GM12874 (cell line): Measurements from ENCODE around the gene CDC14A.

Experiments used
- CTCF ChIP-seq: IDR thresholded peaks from 2 replicates; pipeline ENCODE4 v1.5.1; 2011; ENCODE audit warnings: low read depth, mild to moderate bottlenecking, control low read depth, low read length, moderate library complexity; ENCODE audit not compliant: insufficient read depth

The CDC14A gene

DNA sequence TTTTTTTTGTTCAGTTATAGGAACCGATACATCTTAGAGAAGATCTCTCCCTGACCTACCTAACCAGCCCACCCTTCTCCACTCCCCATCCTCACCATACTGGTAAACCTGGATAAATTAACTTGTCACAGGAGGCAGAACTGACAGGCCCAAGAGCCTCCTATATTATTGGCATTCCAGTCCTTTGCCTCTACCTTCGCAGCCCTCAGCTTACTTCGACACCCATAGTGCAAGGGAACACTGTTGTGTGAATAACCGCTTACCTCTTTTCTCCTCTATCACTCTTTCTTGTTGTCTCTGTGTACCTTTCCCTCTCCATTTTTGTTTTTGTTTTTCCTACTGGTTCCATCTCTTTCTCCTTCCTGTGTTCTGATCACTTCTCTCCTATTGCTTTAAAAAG lies 58.7 kb downstream of the CDC14A start:
- no peak for TF ChIP-seq CTCF

GRCh38 chr1:100411574-100411973 lies 59.3 kb downstream of the CDC14A start:
- TF ChIP-seq CTCF = no peak

- TF ChIP-seq CTCF = no peak
Measured at GRCh38 chr1:100413035-100413434, 60.7 kb downstream of the CDC14A start.

DNA sequence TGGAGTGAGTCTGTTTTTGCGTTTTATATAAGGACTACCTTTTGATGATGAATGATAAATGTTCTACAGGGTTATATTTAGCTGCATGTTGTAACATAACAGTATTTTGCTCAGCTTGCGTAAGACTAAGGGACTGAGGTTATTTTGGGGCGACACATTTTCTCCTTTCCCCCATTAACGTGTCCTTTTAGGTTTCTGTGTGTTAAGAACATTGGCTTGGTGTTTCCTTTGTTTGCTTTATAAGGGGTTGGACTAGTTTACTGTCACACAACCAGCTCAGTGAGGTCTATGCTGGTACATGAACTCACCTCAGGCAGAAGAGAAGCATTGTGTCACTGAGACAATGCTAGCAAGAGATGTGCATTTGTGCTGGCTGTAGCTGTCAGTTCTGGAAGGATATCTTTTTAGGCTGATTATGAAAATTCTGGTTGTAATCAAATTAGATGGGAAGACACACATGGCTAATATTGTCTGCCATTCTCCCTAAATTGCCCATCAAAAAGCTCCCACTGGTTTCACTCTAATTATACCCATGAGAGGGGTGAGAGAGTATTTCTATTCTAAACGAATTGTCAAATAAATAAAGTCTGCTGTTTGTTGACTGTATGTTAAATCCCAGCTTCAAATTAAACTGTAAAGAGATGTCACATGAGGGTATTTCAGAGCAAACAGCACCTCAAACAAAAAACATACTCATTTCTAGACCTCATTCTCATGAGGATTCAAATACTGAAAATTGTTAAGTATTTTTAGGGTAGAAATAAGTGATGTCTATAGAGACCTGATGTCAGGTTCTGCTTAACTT lies 62.6 kb downstream of the CDC14A start:
- no peak for TF ChIP-seq CTCF

- TF ChIP-seq CTCF = no peak
Measured at GRCh38 chr1:100415498-100415778, 63.1 kb downstream of the CDC14A start.

GRCh38 chr1:100419072-100419471 lies 66.8 kb downstream of the CDC14A start:
- no peak for TF ChIP-seq CTCF

DNA sequence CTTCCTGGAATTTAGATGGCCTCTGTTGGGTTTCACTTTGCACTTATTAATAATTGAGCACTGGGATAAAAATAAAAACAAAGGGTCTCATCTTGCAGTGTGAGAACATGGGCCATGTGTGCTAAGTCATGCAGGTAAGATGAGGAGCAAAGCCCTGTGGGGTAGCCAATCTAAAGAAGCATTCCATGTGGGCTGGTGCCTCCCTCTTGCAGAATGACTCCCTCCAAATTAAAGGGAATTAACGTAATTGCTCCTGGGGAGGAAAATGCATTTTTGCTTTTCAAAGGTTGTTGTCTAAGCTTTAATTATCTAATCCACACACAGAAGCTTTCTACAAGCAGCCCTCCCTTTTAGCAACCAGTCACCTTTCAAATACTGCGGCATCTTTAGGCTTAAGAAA lies 69.8 kb downstream of the CDC14A start:
- no peak for TF ChIP-seq CTCF
